Measurements from ENCODE around the gene CHST8.

DNA sequence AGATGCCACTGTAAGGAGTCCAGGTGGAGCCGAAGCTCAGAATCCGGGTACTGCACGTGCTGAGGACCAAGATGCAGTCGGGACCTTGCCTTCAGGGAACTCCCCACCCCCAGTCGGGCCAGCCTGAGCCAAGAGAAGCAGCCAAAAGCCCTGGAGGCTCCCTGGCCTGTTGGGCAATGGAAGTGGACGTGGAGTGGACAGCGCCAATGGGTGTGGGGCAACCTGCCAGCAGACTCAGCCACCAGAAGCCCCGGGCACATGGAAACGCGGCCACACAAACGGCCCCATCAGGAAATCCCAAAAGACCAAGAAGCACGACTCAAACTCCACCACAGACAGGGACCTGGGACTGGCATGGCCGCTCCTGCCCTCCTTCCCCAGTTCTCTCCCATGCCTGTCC lies 144.9 kb downstream of the CHST8 start:
- TF ChIP-seq SUZ12 (IDR thresholded peaks at IDR 0.05) (no peak), SP1 (IDR thresholded peaks at IDR 0.05) (no peak), BHLHE40 (IDR thresholded peaks at IDR 0.05; ENCODE audit: borderline replicate concordance) (no peak), NFRKB (IDR thresholded peaks at IDR 0.05) (no peak), ARNT (IDR thresholded peaks at IDR 0.05) (no peak), FOXM1 (IDR thresholded peaks at IDR 0.05; ENCODE audit: borderline replicate concordance) (no peak), FOXA1 (IDR thresholded peaks at IDR 0.05) (no peak), L3MBTL2 (conservative IDR thresholded peaks at IDR 0.05) (no peak)
- TF ChIP-seq, protein P1, sequence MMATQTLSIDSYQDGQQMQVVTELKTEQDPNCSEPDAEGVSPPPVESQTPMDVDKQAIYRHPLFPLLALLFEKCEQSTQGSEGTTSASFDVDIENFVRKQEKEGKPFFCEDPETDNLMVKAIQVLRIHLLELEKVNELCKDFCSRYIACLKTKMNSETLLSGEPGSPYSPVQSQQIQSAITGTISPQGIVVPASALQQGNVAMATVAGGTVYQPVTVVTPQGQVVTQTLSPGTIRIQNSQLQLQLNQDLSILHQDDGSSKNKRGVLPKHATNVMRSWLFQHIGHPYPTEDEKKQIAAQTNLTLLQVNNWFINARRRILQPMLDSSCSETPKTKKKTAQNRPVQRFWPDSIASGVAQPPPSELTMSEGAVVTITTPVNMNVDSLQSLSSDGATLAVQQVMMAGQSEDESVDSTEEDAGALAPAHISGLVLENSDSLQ (IDR thresholded peaks at IDR 0.05), result no peak
